IPS-11a (cell line): ENCODE results near the gene PLXND1.
"Not testable (repeated sequence)": the region's sequence is repeated elsewhere in the genome, so short reads cannot be mapped to it uniquely, and the experiment has no call there.

Source experiments
- H3K4me3 ChIP-seq: one replicate; pipeline ENCODE4 v1.5.1; 2013; ENCODE audit warnings: low read depth, low read length, control low read depth

The PLXND1 gene

GRCh38 chr3:129553719-129554118 lies 52.8 kb downstream of the PLXND1 start:
- no peak overlapping the region for H3K4me3 ChIP-seq

GRCh38 chr3:129553171-129553570 lies 53.3 kb downstream of the PLXND1 start:
- H3K4me3 ChIP-seq = no peak overlapping the region

- H3K4me3 ChIP-seq = no peak overlapping the region
Observed at GRCh38 chr3:129552287-129553050, 54.0 kb downstream of the PLXND1 start.

- no peak overlapping the region for H3K4me3 ChIP-seq
Observed at GRCh38 chr3:129549805-129550204, 56.7 kb downstream of the PLXND1 start.

GRCh38 chr3:129549006-129549800 lies 57.3 kb downstream of the PLXND1 start:
- no peak overlapping the region for H3K4me3 ChIP-seq

GRCh38 chr3:129548104-129548965 lies 58.1 kb downstream of the PLXND1 start:
- H3K4me3 ChIP-seq = no peak overlapping the region

GRCh38 chr3:129547241-129547640 lies 59.2 kb downstream of the PLXND1 start:
- no peak overlapping the region for H3K4me3 ChIP-seq

GRCh38 chr3:129545951-129546350 lies 60.5 kb downstream of the PLXND1 start:
- H3K4me3 ChIP-seq = not testable (repeated sequence)

GRCh38 chr3:129543999-129544398 lies 62.5 kb downstream of the PLXND1 start:
- H3K4me3 ChIP-seq = no peak overlapping the region

GRCh38 chr3:129543156-129543790 lies 63.2 kb downstream of the PLXND1 start, which contains the start of gene H1-8:
TSS of gene H1-8 (plus strand) at chr3:129543175. CDS start at chr3:129543219, 44 bp downstream.
- H3K4me3 ChIP-seq = no peak within 1 kb of the TSS

GRCh38 chr3:129542747-129543146 lies 63.7 kb downstream of the PLXND1 start:
- H3K4me3 ChIP-seq = no peak overlapping the region

- no peak overlapping the region for H3K4me3 ChIP-seq
Observed at GRCh38 chr3:129540776-129541516, 65.5 kb downstream of the PLXND1 start.

- H3K4me3 ChIP-seq = no peak overlapping the region
Observed at GRCh38 chr3:129539206-129539605, 67.3 kb downstream of the PLXND1 start.

- no peak overlapping the region for H3K4me3 ChIP-seq
Observed at GRCh38 chr3:129536804-129537203, 69.7 kb downstream of the PLXND1 start.

GRCh38 chr3:129536374-129536667 lies 70.2 kb downstream of the PLXND1 start:
- no peak overlapping the region for H3K4me3 ChIP-seq

- no peak overlapping the region for H3K4me3 ChIP-seq
Observed at GRCh38 chr3:129535075-129535474, 71.4 kb downstream of the PLXND1 start.

- no peak overlapping the region for H3K4me3 ChIP-seq
Observed at GRCh38 chr3:129534428-129535027, 71.9 kb downstream of the PLXND1 start.

GRCh38 chr3:129533406-129533805 lies 73.1 kb downstream of the PLXND1 start:
- no peak overlapping the region for H3K4me3 ChIP-seq

- no peak overlapping the region for H3K4me3 ChIP-seq
Observed at GRCh38 chr3:129532261-129532660, 74.2 kb downstream of the PLXND1 start.

- no peak overlapping the region for H3K4me3 ChIP-seq
Observed at GRCh38 chr3:129531699-129532098, 74.8 kb downstream of the PLXND1 start.
